OCI-LY1 (cell line): ENCODE measurements around the gene DIDO1.
"Not testable (repeated sequence)": the region's sequence is repeated elsewhere in the genome, so short reads cannot be mapped to it uniquely, and the experiment has no call there.

ENCODE experiments used
- H2AFZ ChIP-seq: fragments of 200-600 bp; sonication (generic), shearing (Covaris generic); 2 replicates; pipeline ENCODE4 v1.6.0; 2014; ENCODE audit warnings: antibody characterized with exemption, mild to moderate bottlenecking, low read length
- H3F3A ChIP-seq: fragments of 200-600 bp; sonication (generic), shearing (Covaris generic); 2 replicates; pipeline ENCODE4 v1.6.0; 2014; ENCODE audit warnings: mild to moderate bottlenecking, antibody characterized with exemption, low read length, moderate library complexity; ENCODE audit not compliant: insufficient read depth
- H3K27ac ChIP-seq: fragments of 200-600 bp; sonication (generic); 2 replicates; pipeline ENCODE4 v1.5.1; 2014; ENCODE audit warnings: low read length, mixed run types, mild to moderate bottlenecking, low read depth; ENCODE audit not compliant: poor library complexity, severe bottlenecking
- H3K27me3 ChIP-seq: fragments of 200-600 bp; sonication (generic); 2 replicates; pipeline ENCODE4 v1.6.0; 2014; ENCODE audit warnings: antibody characterized with exemption, mild to moderate bottlenecking, low read length, moderate library complexity; ENCODE audit not compliant: insufficient read depth
- H3K36me3 ChIP-seq: fragments of 200-600 bp; sonication (generic); 2 replicates; pipeline ENCODE4 v1.6.1; 2014; ENCODE audit warnings: mild to moderate bottlenecking, antibody characterized with exemption, low read length, moderate library complexity, mixed read lengths; ENCODE audit not compliant: insufficient read depth
- H3K4me1 ChIP-seq: fragments of 200-600 bp; sonication (generic); 2 replicates; pipeline ENCODE4 v1.5.1; 2014; ENCODE audit warnings: mild to moderate bottlenecking, low read length, moderate library complexity; ENCODE audit not compliant: insufficient read depth, severe bottlenecking
- H3K4me2 ChIP-seq: fragments of 200-600 bp; sonication (generic), shearing (Covaris generic); 2 replicates; pipeline ENCODE4 v1.6.1; 2014; ENCODE audit warnings: low read length
- H3K4me3 ChIP-seq: fragments of 200-600 bp; sonication (generic); 2 replicates; pipeline ENCODE4 v1.5.1; 2014; ENCODE audit warnings: low read length, low read depth, mild to moderate bottlenecking, mixed read lengths; ENCODE audit not compliant: poor library complexity, severe bottlenecking
- H3K79me2 ChIP-seq: fragments of 200-600 bp; shearing (Covaris generic); 2 replicates; pipeline ENCODE4 v1.6.1; 2016; ENCODE audit warnings: mixed run types, low read length, mixed read lengths; ENCODE audit not compliant: insufficient read depth
- H3K9ac ChIP-seq: fragments of 200-600 bp; sonication (generic), shearing (Covaris generic); 2 replicates; pipeline ENCODE4 v1.6.1; 2014; ENCODE audit warnings: mild to moderate bottlenecking, low read length, mixed read lengths
- H3K9me2 ChIP-seq: fragments of 200-600 bp; sonication (generic), shearing (Covaris generic); 2 replicates; pipeline ENCODE4 v1.6.1; 2014; ENCODE audit warnings: low read depth, mild to moderate bottlenecking, low read length, mixed read lengths
- H3K9me3 ChIP-seq: fragments of 200-600 bp; shearing (Covaris generic); 2 replicates; pipeline ENCODE4 v1.6.1; 2014; ENCODE audit warnings: low read length, mixed read lengths
- H4K20me1 ChIP-seq: fragments of 200-600 bp; sonication (generic), shearing (Covaris generic); 2 replicates; pipeline ENCODE4 v1.6.0; 2016; ENCODE audit warnings: mild to moderate bottlenecking, low read length; ENCODE audit not compliant: insufficient read depth
- EZH2 ChIP-seq: fragments of 200-600 bp; sonication (generic), shearing (Covaris generic); IDR thresholded peaks from 2 replicates; pipeline ENCODE4 v1.8.0; 2017; ENCODE audit warnings: borderline replicate concordance, mixed run types, mild to moderate bottlenecking, antibody characterized with exemption, low read length, moderate library complexity, mixed read lengths
- TF ChIP-seq, protein P1 (sequence below): fragments of 200-600 bp; sonication (generic), shearing (Covaris generic); IDR thresholded peaks from 2 replicates; pipeline ENCODE4 v1.5.1; 2017; ENCODE audit warnings: mild to moderate bottlenecking, antibody characterized with exemption, low read length, moderate library complexity, mixed read lengths

Gene DIDO1

DNA sequence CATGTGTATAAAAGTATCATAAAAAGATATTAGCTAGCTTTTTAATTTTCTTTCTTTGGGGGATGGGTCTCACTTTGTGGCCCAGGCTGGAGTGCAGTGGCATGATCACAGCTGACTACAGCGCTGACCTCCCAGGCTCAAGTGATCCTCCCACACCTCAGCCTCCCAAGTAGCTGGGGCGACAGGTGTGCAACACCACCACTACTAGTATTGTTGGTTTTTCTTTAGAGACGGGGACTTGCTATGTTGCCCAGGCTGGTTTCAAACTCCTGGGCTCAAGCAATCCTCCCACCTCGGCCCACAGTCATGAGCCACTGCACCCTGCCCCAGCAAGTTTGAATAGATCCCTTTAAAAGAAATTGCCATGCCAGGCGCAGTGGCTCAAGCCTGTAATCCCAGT, 71.2 kb downstream of the DIDO1 start:
- no peaks in the 10 kb centered on the region for H3F3A ChIP-seq
- no peak overlapping the region for H3K27ac ChIP-seq
- no peak overlapping the region for H3K9ac ChIP-seq
- H3K4me3 ChIP-seq, result no peak overlapping the region
- H3K9me2 ChIP-seq, result no peaks in the 10 kb centered on the region
- no peaks in the 10 kb centered on the region for H3K79me2 ChIP-seq
- TF ChIP-seq, protein P1, sequence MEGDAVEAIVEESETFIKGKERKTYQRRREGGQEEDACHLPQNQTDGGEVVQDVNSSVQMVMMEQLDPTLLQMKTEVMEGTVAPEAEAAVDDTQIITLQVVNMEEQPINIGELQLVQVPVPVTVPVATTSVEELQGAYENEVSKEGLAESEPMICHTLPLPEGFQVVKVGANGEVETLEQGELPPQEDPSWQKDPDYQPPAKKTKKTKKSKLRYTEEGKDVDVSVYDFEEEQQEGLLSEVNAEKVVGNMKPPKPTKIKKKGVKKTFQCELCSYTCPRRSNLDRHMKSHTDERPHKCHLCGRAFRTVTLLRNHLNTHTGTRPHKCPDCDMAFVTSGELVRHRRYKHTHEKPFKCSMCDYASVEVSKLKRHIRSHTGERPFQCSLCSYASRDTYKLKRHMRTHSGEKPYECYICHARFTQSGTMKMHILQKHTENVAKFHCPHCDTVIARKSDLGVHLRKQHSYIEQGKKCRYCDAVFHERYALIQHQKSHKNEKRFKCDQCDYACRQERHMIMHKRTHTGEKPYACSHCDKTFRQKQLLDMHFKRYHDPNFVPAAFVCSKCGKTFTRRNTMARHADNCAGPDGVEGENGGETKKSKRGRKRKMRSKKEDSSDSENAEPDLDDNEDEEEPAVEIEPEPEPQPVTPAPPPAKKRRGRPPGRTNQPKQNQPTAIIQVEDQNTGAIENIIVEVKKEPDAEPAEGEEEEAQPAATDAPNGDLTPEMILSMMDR, result no peak
- no peak for TF ChIP-seq EZH2
- no peaks in the 10 kb centered on the region for H3K9me3 ChIP-seq
- no peak overlapping the region for H2AFZ ChIP-seq
- no peaks in the 10 kb centered on the region for H4K20me1 ChIP-seq
- no peak overlapping the region for H3K4me2 ChIP-seq
- peaks cover 85% of the 10 kb centered on the region for H3K36me3 ChIP-seq
- no peaks in the 10 kb centered on the region for H3K27me3 ChIP-seq
- peaks cover 18% of the 10 kb centered on the region for H3K4me1 ChIP-seq

DNA sequence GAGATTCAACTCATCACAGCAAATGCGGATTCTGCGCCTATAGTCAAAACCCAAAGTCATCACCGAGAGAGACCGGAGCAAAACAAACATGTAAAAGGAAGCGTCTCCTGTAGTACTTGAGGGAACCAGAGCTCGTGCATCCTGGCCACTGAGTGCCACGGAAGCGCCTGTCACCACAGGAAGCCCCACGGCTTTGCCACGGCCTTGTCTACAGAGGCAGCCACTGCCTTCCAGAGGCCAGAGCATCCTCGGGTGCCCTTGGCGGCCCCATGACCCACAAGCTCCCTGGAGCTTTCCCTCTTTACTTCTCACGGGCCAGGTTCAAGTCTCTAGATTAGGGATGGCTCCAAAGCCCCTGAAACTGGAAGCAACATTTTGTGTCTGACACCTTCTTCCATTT, 72.2 kb downstream of the DIDO1 start:
- H3K27me3 ChIP-seq, result no peaks in the 10 kb centered on the region
- no peaks in the 10 kb centered on the region for H3K9me2 ChIP-seq
- H2AFZ ChIP-seq, result no peak overlapping the region
- H3K79me2 ChIP-seq, result no peaks in the 10 kb centered on the region
- peaks cover 12% of the 10 kb centered on the region for H3K4me1 ChIP-seq
- peaks cover 85% of the 10 kb centered on the region for H3K36me3 ChIP-seq
- TF ChIP-seq EZH2, result no peak
- TF ChIP-seq, protein P1, result no peak
- no peak overlapping the region for H3K27ac ChIP-seq
- H3K4me2 ChIP-seq, result no peak overlapping the region
- H3K9me3 ChIP-seq, result no peaks in the 10 kb centered on the region
- no peak overlapping the region for H3K4me3 ChIP-seq
- H3K9ac ChIP-seq, result no peak overlapping the region
- no peaks in the 10 kb centered on the region for H4K20me1 ChIP-seq
- H3F3A ChIP-seq, result no peaks in the 10 kb centered on the region

DNA sequence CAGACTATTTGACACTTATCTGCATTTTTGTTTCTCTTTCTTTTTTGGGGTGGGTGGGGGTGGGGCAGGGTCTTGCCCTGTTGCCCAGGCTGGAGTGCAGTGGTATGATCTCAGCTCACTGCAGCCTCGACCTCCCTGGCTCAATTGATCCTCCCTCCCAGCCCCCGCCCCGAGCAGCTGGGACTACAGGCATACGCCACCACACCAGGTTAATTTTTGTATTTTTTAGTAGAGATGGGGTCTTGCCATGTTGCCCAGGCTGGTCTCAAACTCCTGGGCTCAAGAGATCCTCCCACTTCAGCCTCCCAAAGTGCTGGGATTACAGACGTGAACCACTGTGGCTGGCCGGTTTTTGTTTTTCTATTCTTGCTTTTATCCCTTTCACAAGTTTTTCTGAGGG, 73.0 kb downstream of the DIDO1 start:
- H3K79me2 ChIP-seq, H3K9ac ChIP-seq, H3K27ac ChIP-seq, H3F3A ChIP-seq, H2AFZ ChIP-seq, H3K4me3 ChIP-seq, H3K27me3 ChIP-seq, H3K9me2 ChIP-seq, H3K4me2 ChIP-seq, H4K20me1 ChIP-seq, H3K9me3 ChIP-seq: not testable (repeated sequence)
- peaks cover 10% of the 10 kb centered on the region for H3K4me1 ChIP-seq
- peaks cover 80% of the 10 kb centered on the region for H3K36me3 ChIP-seq

DNA sequence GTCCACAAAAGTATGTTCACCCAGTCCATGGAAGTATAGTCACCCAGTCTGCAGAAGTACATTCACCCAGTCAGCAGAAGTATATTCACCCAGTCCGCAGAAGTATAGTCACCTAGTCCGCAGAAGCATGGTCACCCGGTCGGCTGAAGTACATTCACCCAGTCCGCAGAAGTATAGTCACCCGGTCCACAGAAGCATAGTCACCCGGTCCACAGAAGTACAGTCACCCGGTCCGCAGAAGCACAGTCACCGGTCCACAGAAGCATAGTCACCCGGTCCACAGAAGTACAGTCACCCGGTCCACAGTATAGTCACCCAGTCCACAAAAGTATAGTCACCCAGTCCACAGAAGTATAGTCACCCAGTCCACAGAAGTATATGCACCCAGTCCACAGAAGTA, 73.5 kb downstream of the DIDO1 start:
- Histone ChIP-seq H3K4me3 (no peak overlapping the region), H2AFZ (no peak overlapping the region), H3K9ac (no peak overlapping the region), H3K27me3 (no peaks in the 10 kb centered on the region), H3K9me2 (no peaks in the 10 kb centered on the region), H3K9me3 (no peaks in the 10 kb centered on the region), H3K4me1 (peaks cover 10% of the 10 kb centered on the region), H3K36me3 (peaks cover 80% of the 10 kb centered on the region), H3F3A (no peaks in the 10 kb centered on the region), H3K4me2 (no peak overlapping the region), H3K27ac (no peak overlapping the region), H3K79me2 (no peaks in the 10 kb centered on the region), H4K20me1 (no peaks in the 10 kb centered on the region)
- no peak for TF ChIP-seq EZH2
- TF ChIP-seq, protein P1, result no peak
